ENCODE results near the gene TERB1. TPM values are rescaled to one million over a fixed set of nuclear protein-coding genes. Genes with fewer than 3 reads are reported as not detected.

TERB1 gene
- polyA plus RNA-seq, 1 of the 3 experiments (the other 2 are of a cell fraction) = 0.08 TPM

- TF ChIP-seq, protein P1, sequence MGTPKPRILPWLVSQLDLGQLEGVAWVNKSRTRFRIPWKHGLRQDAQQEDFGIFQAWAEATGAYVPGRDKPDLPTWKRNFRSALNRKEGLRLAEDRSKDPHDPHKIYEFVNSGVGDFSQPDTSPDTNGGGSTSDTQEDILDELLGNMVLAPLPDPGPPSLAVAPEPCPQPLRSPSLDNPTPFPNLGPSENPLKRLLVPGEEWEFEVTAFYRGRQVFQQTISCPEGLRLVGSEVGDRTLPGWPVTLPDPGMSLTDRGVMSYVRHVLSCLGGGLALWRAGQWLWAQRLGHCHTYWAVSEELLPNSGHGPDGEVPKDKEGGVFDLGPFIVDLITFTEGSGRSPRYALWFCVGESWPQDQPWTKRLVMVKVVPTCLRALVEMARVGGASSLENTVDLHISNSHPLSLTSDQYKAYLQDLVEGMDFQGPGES (IDR thresholded peaks at IDR 0.05; ENCODE audit: low read depth, low read length) = no peak
- TF ChIP-seq GATA2 (CRISPR knock-in tag; IDR thresholded peaks at IDR 0.05) = no peak
- no peak for TF ChIP-seq USF1 (IDR thresholded peaks at IDR 0.05; ENCODE audit: borderline replicate concordance, low read depth)
- no peak for TF ChIP-seq SIN3A (IDR thresholded peaks at IDR 0.05; ENCODE audit: borderline replicate concordance, low read depth, low read length)
- TF ChIP-seq NRF1 (IDR thresholded peaks at IDR 0.05; ENCODE audit: low read depth, low read length) = no peak
- TF ChIP-seq TCF12 (IDR thresholded peaks at IDR 0.05) = no peak
- no peak for TF ChIP-seq MXI1 (IDR thresholded peaks at IDR 0.05; ENCODE audit: low read depth, low read length)
Measured at GRCh38 chr16:66714062-66714461, 87.3 kb downstream of the TERB1 start (continued).

GRCh38 chr16:66713076-66713475, 88.3 kb downstream of the TERB1 start:
- Histone ChIP-seq H3K4me1 (ENCODE audit: control insufficient read depth in 1 of 2, insufficient read depth in 2 of 2, low read depth in 1 of 2, low read length in 1 of 2) (peaks cover 0 to 12% of the 10 kb centered on the region in 2 experiments; a peak in 1 of 4 replicates), H3K9ac (no peak overlapping the region), H3K9me3 (no peaks in the 10 kb centered on the region), H3K27me3 (ENCODE audit: insufficient read depth) (no peaks in the 10 kb centered on the region), H3K4me3 (ENCODE audit: low read depth in 2 of 2, low read length in 1 of 2) (no peak overlapping the region), H2AFZ (ENCODE audit: low read depth) (no peak overlapping the region), H3K36me3 (replicated peaks in 1 of 2; ENCODE audit: control insufficient read depth in 1 of 2, insufficient read depth in 2 of 2, low read length in 1 of 2) (no peaks in the 10 kb centered on the region), H4K20me1 (ENCODE audit: insufficient read depth) (no peaks in the 10 kb centered on the region), H3K9me2 (no peaks in the 10 kb centered on the region), H3K27ac (ENCODE audit: low read depth in 2 of 2, low read length in 1 of 2) (no peak overlapping the region), H3K79me2 (ENCODE audit: insufficient read depth) (no peaks in the 10 kb centered on the region), H3K4me2 (no peak overlapping the region), H3F3A (replicated peaks; ENCODE audit: insufficient read depth) (peaks cover 8% of the 10 kb centered on the region)
- POLR2A ChIA-PET = no interaction called here
- CTCF ChIA-PET = interaction anchor here (1.3 to 2.0 kb wide), 5 partner anchors 11 to 52 kb away, joined by 3 to 7 read pairs (median 4); partner anchors contain the start of gene DYNC1LI2
- TF ChIP-seq USF1 (IDR thresholded peaks at IDR 0.05; ENCODE audit: borderline replicate concordance, low read depth) (no peak), ELF1 (IDR thresholded peaks at IDR 0.05) (no peak), EZH2phosphoT487 (IDR thresholded peaks at IDR 0.05; ENCODE audit: borderline replicate concordance, low read depth) (no peak), POLR2AphosphoS5 (IDR thresholded peaks at IDR 0.05; ENCODE audit: low read depth, low read length) (no peak), FOXM1 (IDR thresholded peaks at IDR 0.05; ENCODE audit: low read depth) (no peak), NFIC (IDR thresholded peaks at IDR 0.05; ENCODE audit: borderline replicate concordance) (no peak), RCOR1 (IDR thresholded peaks at IDR 0.05; ENCODE audit: low read length) (no peak), YY1 (IDR thresholded peaks at IDR 0.05; ENCODE audit: low read depth) (no peak), MAX (IDR thresholded peaks at IDR 0.05; ENCODE audit: low read depth) (no peak), MXI1 (IDR thresholded peaks at IDR 0.05; ENCODE audit: low read depth, low read length) (no peak), NRF1 (IDR thresholded peaks at IDR 0.05; ENCODE audit: low read depth, low read length) (no peak), TAF1 (IDR thresholded peaks at IDR 0.05; ENCODE audit: borderline replicate concordance, low read depth, low read length) (no peak), EP300 (IDR thresholded peaks at IDR 0.05; ENCODE audit: borderline replicate concordance in 1 of 2, low read depth in 1 of 2, low read length in 1 of 2) (no peak), GATA2 (CRISPR knock-in tag; IDR thresholded peaks at IDR 0.05) (no peak), MEF2A (IDR thresholded peaks at IDR 0.05; ENCODE audit: borderline replicate concordance, low read depth) (no peak), JUND (IDR thresholded peaks at IDR 0.05) (no peak), RFX5 (IDR thresholded peaks at IDR 0.05; ENCODE audit: low read length) (no peak), CHD2 (IDR thresholded peaks at IDR 0.05; ENCODE audit: low read length, partially characterized antibody) (no peak), REST (IDR thresholded peaks at IDR 0.05; ENCODE audit: low read depth, low read length) (no peak)
- TF ChIP-seq, protein P1 (IDR thresholded peaks at IDR 0.05; ENCODE audit: low read depth, low read length) = no peak
- DNase-seq = no peak
- WGBS (ENCODE audit: low lambda C conversion rate) = 75% methylated on average over 2 of the region's 2 CpGs
